Stimulated activated naive CD8-positive, alpha-beta T cell treated with anti-CD3 and anti-CD28 coated beads, Interleukin-15, Interleukin-2, amounts not matched to agents 100 ng/mL and 50 ng/mL, for 24 hours (primary cell): Measurements from ENCODE around the gene PUS1.

ENCODE experiments used
- H3K27ac Mint-ChIP-seq: one replicate; pipeline ENCODE4 v1.8.0; 2021; ENCODE audit warnings: mild to moderate bottlenecking, mixed read lengths
- H3K27me3 Mint-ChIP-seq: one replicate; pipeline ENCODE4 v1.8.0; 2021; ENCODE audit warnings: mixed read lengths
- H3K36me3 Mint-ChIP-seq: one replicate; pipeline ENCODE4 v1.8.0; 2021; ENCODE audit warnings: low read depth, mixed read lengths
- H3K4me1 Mint-ChIP-seq: one replicate; pipeline ENCODE4 v1.8.0; 2021; ENCODE audit warnings: low read depth, mixed read lengths
- H3K4me3 Mint-ChIP-seq: one replicate; pipeline ENCODE4 v1.8.0; 2021; ENCODE audit warnings: mild to moderate bottlenecking, mixed read lengths
- H3K9me3 Mint-ChIP-seq: one replicate; pipeline ENCODE4 v1.8.0; 2021; ENCODE audit warnings: mixed read lengths

Gene PUS1

DNA sequence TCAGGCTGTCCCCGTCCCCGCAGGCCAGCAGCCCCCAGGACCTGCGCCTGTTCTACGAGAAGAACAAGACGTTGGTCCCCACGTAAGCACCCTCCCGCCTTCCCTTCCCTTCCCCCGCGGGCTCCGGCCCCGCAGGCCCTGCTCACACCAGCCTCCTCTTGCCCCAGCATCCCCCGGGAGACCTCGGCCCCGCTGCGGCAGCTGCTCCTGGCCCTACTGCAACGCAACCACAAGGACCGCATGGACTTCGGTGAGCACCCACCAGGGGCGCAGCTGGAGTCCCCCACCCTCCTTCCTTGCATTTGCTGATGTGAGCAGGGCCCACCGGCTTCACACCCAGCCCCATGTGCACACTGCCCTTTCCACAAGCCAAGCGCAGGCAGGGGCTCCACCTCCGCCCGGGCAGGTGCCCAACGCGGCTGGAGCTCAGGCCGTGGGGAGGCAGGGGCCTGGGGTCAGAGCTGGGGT, 19.3 kb upstream of the PUS1 start:
- Mint-ChIP-seq H3K27ac (no peak overlapping the region), H3K4me1 (peaks cover 5% of the 10 kb centered on the region), H3K9me3 (no peaks in the 10 kb centered on the region), H3K27me3 (no peaks in the 10 kb centered on the region), H3K36me3 (no peaks in the 10 kb centered on the region), H3K4me3 (no peak overlapping the region)

DNA sequence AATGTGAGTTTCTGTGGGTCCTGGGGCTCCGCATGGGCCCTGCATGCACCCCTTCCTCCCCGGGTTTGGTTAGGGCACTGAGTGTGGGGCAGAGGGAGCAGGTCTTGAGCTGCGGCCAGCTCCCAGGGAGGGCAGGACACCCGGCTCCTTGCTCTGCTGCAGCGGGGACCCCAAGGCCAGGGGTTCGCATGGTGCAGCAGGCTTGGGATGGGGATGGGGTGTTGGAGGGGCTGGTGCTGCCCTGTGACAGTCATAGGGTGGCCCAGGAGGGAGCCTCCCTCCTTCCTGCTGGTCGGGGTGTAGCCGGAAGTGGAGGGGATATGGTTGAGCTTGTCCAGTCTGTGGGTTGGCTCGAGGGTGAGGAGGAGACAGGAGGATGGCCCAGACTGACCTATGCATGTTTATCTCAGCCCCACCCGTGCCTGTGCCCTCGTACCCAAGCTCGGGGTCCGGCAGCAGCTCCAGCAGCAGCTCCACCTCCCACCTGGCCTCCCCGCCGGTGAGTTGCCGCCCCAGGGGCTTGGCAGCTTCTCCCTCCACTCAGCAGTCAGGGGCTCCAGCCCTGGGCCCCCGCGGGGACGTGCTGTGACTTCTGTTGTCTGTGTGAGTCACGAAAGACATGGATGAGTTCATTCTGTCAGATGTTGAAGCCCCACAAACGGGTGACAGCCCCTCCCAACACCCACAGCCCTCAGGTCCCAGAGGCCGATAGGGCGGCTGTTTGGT, 18.6 kb upstream of the PUS1 start:
- Mint-ChIP-seq H3K4me3 (no peak overlapping the region), H3K27ac (no peak overlapping the region), H3K36me3 (no peaks in the 10 kb centered on the region), H3K27me3 (no peaks in the 10 kb centered on the region), H3K9me3 (no peaks in the 10 kb centered on the region), H3K4me1 (peaks cover under 1% of the 10 kb centered on the region)

DNA sequence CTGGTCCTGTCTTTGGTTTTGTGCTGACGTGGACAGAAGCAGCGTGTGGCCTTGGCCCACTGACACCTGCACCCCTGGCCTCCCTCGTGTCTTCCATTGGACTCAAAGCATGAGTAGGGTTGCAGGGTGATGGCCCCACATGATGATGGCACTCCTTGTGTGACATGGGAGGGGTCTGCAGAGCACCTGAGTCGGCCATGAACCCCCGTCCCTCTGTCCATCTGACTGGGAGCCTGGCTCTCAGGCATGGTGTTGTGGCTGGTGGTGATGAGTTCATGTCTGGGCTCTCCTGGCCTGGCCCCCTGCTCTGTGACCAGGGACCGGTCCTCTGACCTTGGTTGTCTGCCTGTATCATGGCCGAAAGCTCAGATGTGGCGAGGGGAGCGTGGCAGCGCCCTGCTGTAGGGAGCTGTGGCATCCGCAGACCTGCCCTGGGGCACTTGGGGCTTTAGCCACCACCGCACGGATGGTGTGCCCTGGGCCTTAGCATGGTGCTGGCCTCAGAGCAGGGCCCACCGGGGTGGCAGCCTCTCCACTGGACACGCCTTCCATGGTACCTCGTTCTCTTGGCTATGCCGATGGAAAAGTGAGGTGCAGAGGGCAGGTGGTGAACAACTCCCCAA, 17.9 kb upstream of the PUS1 start:
- Mint-ChIP-seq H3K27ac (no peak overlapping the region), H3K4me3 (no peak overlapping the region), H3K27me3 (no peaks in the 10 kb centered on the region)

DNA sequence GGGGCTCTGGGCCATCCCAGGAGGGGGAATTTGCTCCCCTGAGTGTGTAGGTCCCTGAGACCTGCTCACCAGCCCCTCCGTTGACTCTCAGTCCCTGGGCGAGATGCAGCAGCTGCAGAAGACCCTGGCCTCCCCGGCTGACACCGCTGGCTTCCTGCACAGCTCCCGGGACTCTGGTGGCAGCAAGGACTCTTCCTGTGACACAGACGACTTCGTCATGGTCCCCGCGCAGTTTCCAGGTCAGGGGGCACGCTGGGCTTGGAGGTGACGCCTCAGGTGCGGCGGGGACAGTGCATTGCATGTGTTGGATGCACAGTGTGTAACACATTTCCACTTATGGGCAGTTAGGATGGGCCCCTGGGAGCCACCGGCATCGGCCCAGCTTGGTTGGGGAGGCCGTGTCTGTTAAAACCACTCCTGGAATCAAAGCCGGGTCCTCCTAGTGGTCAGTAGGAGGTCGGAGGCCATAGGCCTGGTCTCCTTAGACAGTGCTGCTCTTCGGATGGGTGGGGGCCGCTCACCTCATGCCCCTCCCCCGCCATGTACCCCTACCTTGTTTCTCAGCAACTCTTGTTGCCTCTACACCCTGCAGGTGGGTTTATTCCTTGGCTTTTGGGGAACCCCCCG, 17.1 kb upstream of the PUS1 start:
- no peaks in the 10 kb centered on the region for H3K27me3 Mint-ChIP-seq
- H3K4me1 Mint-ChIP-seq, result no peaks in the 10 kb centered on the region
- H3K4me3 Mint-ChIP-seq, result no peak overlapping the region
- H3K27ac Mint-ChIP-seq, result no peak overlapping the region
- H3K9me3 Mint-ChIP-seq, result no peaks in the 10 kb centered on the region
- no peaks in the 10 kb centered on the region for H3K36me3 Mint-ChIP-seq

More for the DNA sequence above, 17.9 kb upstream of the PUS1 start:
- no peaks in the 10 kb centered on the region for H3K4me1 Mint-ChIP-seq
- no peaks in the 10 kb centered on the region for H3K9me3 Mint-ChIP-seq
- no peaks in the 10 kb centered on the region for H3K36me3 Mint-ChIP-seq

DNA sequence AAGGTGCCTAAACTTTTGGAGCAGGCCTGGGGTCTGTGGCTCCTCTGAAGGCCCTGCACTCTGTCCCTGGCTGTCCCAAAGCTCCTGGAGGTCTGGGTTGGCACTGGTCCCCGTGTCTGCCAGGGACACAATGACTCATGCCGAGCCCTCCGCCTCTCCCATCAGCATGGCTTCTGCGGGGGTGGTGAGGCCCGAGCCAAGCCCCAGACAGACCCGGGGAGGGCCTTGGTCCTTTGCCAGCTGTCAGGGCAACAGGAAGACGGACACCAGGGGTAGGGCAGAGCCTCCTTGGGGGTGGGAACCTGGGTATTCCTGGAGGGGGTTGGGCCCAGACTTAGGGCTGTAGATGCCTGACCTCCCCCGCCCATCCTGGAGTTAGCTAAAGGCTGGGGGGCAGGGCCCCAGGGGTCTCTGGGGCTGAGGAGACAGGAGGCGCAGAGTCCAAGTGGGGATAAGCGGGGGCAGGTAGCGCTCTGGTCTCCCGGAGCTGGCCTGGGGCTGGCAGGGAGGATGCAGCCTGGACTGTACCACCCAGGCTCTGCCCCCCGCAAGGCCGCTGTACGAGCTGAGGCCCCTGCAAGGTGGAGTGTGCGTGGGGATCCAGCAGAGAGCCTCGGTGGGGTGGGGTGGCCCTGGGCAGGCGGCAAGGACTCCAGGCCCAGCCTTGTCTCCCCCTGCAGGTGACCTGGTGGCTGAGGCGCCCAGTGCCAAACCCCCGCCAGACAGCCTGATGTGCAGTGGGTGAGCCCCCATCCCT, 16.4 kb upstream of the PUS1 start:
- H3K9me3 Mint-ChIP-seq, result no peaks in the 10 kb centered on the region
- no peaks in the 10 kb centered on the region for H3K27me3 Mint-ChIP-seq
- H3K4me3 Mint-ChIP-seq, result no peak overlapping the region
- no peak overlapping the region for H3K27ac Mint-ChIP-seq
- no peaks in the 10 kb centered on the region for H3K4me1 Mint-ChIP-seq
- no peaks in the 10 kb centered on the region for H3K36me3 Mint-ChIP-seq

DNA sequence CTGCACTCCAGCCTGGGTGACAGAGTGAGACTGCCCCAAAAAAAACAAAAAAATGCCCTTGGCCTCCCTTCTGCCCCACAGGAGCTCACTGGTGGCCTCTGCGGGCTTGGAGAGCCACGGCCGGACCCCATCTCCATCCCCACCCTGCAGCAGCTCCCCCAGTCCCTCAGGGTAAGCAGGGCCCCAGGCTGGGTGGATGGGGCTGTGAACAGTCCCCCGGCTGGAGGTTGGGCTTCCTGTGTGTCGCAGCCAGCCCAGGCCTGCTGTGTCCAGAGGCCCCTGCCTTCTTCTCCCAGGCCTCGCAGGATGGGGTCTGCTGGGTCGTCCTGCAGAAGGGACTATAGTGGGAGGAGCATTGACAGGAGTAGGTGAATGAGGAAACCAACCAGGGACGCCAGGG, 15.4 kb upstream of the PUS1 start:
- no peaks in the 10 kb centered on the region for H3K4me1 Mint-ChIP-seq
- H3K27ac Mint-ChIP-seq, result no peak overlapping the region
- H3K9me3 Mint-ChIP-seq, result no peaks in the 10 kb centered on the region
- no peaks in the 10 kb centered on the region for H3K27me3 Mint-ChIP-seq
- H3K4me3 Mint-ChIP-seq, result no peak overlapping the region
- no peaks in the 10 kb centered on the region for H3K36me3 Mint-ChIP-seq

DNA sequence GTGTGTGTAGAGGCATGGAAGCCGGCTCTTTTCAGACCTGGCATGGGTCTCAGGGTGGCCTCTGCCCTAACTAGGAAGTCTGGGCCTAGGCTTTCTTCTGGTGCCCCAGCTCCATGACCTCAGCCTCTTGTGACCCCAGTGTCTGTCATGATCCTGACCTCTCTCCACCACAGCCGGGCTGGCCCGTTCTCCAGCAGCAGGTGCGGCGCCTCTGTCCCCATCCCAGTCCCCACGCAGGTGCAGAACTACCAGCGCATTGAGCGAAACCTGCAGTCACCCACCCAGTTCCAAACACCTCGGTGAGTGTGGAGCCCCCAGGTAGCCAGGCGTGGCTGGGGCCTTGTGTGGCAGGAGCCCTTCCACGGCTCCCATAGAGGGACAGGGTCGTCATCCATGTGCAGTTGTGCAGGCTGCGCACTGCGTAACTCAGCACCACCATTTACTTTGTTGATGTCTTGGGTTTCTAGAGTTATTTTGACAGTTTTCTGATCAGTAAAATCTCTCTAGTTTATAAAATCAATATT, 14.8 kb upstream of the PUS1 start:
- Mint-ChIP-seq H3K4me3 (no peak overlapping the region), H3K27me3 (no peaks in the 10 kb centered on the region), H3K36me3 (no peaks in the 10 kb centered on the region), H3K4me1 (no peaks in the 10 kb centered on the region), H3K27ac (no peak overlapping the region), H3K9me3 (no peaks in the 10 kb centered on the region)

DNA sequence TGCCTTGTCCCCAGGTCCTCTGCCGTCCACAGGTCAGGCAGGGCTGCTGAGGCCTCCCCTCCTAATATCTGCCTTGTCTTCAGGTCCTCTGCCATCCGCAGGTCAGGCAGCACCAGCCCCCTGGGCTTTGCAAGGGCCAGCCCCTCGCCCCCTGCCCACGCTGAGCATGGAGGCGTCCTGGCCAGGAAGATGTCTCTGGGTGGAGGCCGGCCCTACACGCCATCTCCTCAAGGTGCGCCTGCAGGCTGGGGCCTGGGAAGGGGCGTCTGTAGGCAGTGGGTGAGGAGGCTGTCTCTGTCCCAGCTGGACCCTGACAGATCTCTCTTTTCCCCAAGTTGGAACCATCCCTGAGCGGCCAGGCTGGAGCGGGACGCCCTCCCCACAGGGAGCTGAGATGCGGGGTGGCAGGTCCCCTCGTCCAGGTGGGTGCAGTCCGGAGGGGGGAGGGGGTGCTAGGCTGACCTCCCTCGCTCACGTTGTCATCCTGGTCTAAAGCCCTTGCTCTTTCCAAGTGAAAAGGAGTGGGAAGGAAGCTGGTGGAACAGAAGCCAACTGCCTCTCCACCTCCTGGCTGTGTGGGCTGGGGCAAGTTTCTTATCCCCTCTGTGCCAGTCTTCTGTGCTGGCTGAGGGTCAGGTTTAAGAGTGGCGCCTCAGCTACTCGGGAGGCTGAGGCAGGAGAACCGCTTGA, 13.9 kb upstream of the PUS1 start:
- Mint-ChIP-seq H3K27ac (no peak overlapping the region), H3K36me3 (no peaks in the 10 kb centered on the region)

DNA sequence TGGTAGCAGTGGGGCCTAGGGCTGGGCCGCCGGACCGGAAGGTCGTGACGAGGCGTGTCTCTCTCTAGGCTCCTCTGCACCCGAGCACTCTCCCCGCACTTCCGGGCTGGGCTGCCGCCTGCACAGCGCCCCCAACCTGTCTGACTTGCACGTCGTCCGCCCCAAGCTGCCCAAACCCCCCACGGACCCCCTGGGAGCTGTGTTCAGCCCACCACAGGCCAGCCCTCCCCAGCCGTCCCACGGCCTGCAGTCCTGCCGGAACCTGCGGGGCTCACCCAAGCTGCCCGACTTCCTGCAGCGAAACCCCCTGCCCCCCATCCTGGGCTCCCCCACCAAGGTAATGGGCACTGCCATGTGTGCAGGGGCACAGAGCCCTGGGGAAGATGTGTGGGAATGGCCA, 13.3 kb upstream of the PUS1 start:
- no peak overlapping the region for H3K4me3 Mint-ChIP-seq
- no peaks in the 10 kb centered on the region for H3K4me1 Mint-ChIP-seq
- H3K27me3 Mint-ChIP-seq, result no peaks in the 10 kb centered on the region
- H3K36me3 Mint-ChIP-seq, result no peaks in the 10 kb centered on the region
- H3K9me3 Mint-ChIP-seq, result no peaks in the 10 kb centered on the region
- no peak overlapping the region for H3K27ac Mint-ChIP-seq

More for the DNA sequence above, 13.9 kb upstream of the PUS1 start:
- Mint-ChIP-seq H3K27me3 (no peaks in the 10 kb centered on the region), H3K4me1 (no peaks in the 10 kb centered on the region), H3K4me3 (no peak overlapping the region), H3K9me3 (no peaks in the 10 kb centered on the region)

DNA sequence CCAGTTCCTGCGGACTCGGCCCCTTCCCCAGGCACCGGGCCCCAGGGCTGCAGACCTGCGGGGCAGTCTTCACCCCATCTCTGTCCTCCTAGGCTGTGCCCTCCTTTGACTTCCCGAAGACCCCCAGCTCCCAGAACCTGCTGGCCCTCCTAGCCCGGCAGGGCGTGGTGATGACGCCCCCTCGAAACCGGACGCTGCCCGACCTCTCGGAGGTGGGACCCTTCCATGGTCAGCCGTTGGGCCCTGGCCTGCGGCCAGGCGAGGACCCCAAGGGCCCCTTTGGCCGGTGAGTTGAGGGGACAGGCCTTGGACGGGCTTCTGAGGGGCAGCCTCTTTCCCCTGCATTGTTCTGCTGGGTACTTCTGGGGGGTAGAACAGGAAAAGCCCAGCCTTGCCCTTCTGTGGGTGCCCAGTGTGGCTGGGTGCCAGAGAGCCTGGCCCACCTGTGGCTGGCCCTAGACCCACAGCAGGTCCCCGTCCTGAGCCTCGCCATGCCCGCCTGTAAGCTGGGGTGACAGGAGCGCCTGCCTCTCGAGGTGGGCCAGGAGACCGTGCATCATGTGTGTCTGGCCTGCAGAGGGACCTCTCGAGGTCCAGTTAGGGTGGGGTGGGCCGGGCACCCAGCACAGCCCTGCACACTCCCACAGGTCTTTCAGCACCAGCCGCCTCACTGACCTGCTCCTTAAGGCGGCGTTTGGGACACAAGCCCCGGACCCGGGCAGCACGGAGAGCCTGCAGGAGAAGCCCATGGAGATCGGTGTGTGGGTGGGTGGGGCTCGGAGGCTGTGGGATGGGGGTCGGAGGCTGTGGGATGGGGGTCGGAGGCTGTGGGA, 12.6 kb upstream of the PUS1 start:
- Mint-ChIP-seq H3K9me3 (no peaks in the 10 kb centered on the region), H3K4me1 (no peaks in the 10 kb centered on the region), H3K27me3 (no peaks in the 10 kb centered on the region), H3K4me3 (no peak overlapping the region), H3K27ac (no peak overlapping the region), H3K36me3 (no peaks in the 10 kb centered on the region)

DNA sequence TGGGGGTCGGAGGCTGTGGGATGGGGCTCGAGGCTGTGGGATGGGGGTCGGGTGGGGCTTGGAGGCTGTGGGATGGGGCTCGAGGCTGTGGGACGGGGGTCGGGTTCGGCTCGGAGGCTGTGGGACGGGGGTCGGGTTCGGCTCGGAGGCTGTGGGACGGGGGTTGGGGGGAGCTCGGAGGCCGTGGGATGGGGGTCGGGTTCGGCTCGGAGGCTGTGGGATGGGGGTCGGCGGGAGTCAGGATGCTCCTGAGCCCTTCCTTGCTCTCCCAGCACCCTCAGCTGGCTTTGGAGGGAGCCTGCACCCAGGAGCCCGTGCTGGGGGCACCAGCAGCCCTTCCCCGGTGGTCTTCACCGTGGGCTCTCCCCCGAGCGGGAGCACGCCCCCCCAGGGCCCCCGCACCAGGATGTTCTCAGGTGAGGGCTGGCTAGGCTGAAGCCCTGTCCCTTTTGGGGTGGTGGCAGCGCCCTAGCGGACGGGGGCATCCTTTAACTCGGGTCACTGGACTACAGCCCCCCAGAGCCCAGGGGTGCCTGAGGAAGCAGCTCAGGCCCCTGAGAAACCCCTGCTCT, 11.9 kb upstream of the PUS1 start:
- Mint-ChIP-seq H3K9me3 (no peaks in the 10 kb centered on the region), H3K27me3 (no peaks in the 10 kb centered on the region), H3K4me3 (no peak overlapping the region), H3K36me3 (no peaks in the 10 kb centered on the region), H3K27ac (no peak overlapping the region), H3K4me1 (no peaks in the 10 kb centered on the region)

DNA sequence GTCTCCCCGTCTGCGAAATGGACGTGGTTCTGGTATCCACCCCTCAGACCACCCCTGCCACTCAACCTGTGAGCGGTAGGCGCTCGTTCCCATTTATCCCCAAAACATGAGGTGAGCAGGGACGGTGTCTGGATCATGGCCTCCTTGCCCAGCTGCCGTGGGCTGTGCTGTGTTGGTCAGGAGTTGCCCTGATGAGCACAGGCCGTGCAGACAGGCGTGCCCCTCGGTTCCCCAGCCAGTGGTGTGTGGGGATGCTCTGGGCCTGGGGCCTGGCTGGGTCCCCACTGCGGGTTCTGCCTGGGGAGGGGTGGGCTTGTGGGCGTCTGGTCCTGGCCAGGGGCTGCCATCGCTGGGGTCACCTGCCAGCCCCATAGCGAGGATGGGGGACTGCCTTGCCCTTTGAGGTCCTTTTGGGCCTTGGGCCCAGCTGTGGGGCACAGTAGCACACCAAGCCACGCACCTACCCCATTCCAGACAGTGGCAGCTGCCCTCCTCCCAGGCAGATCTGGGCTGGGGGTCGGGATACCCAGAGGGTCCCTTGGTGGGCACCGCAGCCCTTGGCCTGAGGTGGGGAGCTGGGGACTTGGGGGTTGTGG, 11.3 kb upstream of the PUS1 start:
- H3K27me3 Mint-ChIP-seq, result no peaks in the 10 kb centered on the region
- H3K27ac Mint-ChIP-seq, result no peak overlapping the region
- no peaks in the 10 kb centered on the region for H3K4me1 Mint-ChIP-seq

DNA sequence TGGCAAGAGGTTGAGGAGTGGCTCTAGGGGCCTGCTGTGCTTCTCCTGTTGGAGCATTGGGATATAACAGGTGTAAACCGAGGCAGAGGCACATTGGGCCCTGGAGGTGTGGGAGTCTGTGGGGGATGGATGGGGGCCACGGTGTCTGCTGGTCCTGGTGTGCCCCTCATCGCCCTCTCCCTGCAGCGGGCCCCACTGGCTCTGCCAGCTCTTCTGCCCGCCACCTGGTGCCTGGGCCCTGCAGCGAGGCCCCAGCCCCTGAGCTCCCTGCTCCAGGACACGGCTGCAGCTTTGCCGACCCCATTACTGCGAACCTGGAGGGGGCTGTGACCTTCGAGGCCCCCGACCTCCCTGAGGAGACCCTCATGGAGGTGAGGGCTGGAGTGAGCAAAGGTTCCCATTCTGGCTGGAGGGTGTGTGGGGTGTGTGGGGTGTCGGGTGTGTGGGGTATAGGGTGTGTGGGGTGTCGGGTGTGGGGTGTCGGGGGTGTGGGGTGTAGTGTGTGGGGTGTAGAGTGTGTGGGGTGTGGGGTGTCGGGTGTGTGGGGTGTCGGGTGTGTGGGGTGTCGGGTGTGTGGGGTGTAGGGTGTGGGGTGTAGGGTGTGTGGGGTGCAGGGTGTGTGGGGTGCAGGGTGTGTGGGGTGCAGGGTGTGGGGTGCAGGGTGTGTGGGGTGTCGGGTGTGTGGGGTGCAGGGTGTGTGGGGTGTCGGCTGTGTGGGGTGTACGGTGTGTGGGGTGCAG, 10.6 kb upstream of the PUS1 start:
- no peak overlapping the region for H3K4me3 Mint-ChIP-seq
- no peaks in the 10 kb centered on the region for H3K4me1 Mint-ChIP-seq
- no peaks in the 10 kb centered on the region for H3K27me3 Mint-ChIP-seq
- no peaks in the 10 kb centered on the region for H3K9me3 Mint-ChIP-seq
- no peaks in the 10 kb centered on the region for H3K36me3 Mint-ChIP-seq
- no peak overlapping the region for H3K27ac Mint-ChIP-seq

More for the DNA sequence above, 11.3 kb upstream of the PUS1 start:
- no peaks in the 10 kb centered on the region for H3K36me3 Mint-ChIP-seq
- no peaks in the 10 kb centered on the region for H3K9me3 Mint-ChIP-seq
- H3K4me3 Mint-ChIP-seq, result no peak overlapping the region
